K562 (cell line): ENCODE data around the gene ATF4. TPM values are rescaled to one million over a fixed set of nuclear protein-coding genes. Genes with fewer than 3 reads are reported as not detected.

Source experiments
- ATAC-seq: fragments of 200-7000 bp; cut with Tn5 transposase; 3 replicates; pipeline ENCODE4 v1.9.1; 2020; ENCODE audit warnings: moderate library complexity
- BruUV-seq: library from RNA; stranded (reverse); fragments of 400-500 nt; replicated peaks from 2 replicates; lab custom pipeline; 2021; lab: Mats Ljungman, UMichigan
- CTCF ChIA-PET: fragments of 300-600 bp; formaldehyde crosslinking; extraction: SDS; loops from one replicate; lab custom pipeline; 2021; ENCODE audit warnings: low intra/inter-chr PET ratio; lab: Yijun Ruan, JAX
- POLR2A ChIA-PET: fragments of 300-600, 350-650 bp; sonication (Branson Sonifier 250); formaldehyde crosslinking; extraction: SDS; loops from one replicate; lab custom pipeline; 2021; ENCODE audit warnings: antibody characterized with exemption, inconsistent platforms; lab: Yijun Ruan, JAX
- DNase-seq, 4 experiments: peaks; one replicate each; pipeline versions ENCODE4 v3.0.0 to v3.0.0-alpha.2; 2011 to 2018; ENCODE audit warnings: low spot score in 3 of 4, mixed read lengths in 3 of 4; ENCODE audit errors: extremely low read depth in 1 of 4
- FAIRE-seq: peaks from 2 replicates; lab custom pipeline; 2011; peaks lifted over from hg19 to GRCh38; lab: Jason Lieb, UNC
- H2AFZ ChIP-seq: 2 replicates; pipeline ENCODE4 v1.6.0; 2011; ENCODE audit warnings: low read depth, low read length, control low read depth, inconsistent platforms
- H3K27ac ChIP-seq: fragments of 200-600 bp; 3 replicates; pipeline ENCODE4 v1.8.0; 2011; ENCODE audit warnings: low read depth, mild to moderate bottlenecking, control low read depth, inconsistent platforms, low read length, moderate library complexity, mixed read lengths; ENCODE audit errors: extremely low read depth
- H3K27me3 ChIP-seq, 2 experiments: fragments of 300-600 bp in 1 of 2; 2 replicates in 1 of 2; 3 replicates in 1 of 2; pipeline versions ENCODE4 v1.6.0 to v1.8.0; 2011; ENCODE audit warnings: inconsistent platforms in 2 of 2, low read length in 2 of 2, mild to moderate bottlenecking in 1 of 2, mixed read lengths in 1 of 2, moderate library complexity in 1 of 2; ENCODE audit not compliant: control insufficient read depth in 2 of 2, insufficient read depth in 2 of 2
- H3K36me3 ChIP-seq: fragments of 300-600 bp; 3 replicates; pipeline ENCODE4 v1.8.0; 2011; ENCODE audit warnings: mild to moderate bottlenecking, low read length, inconsistent platforms; ENCODE audit not compliant: control insufficient read depth, insufficient read depth
- H3K4me1 ChIP-seq, 2 experiments: fragments of 200-600 bp in 1 of 2; replicated peaks in 1 of 2; 2 replicates in 1 of 2; 3 replicates in 1 of 2; pipeline versions ENCODE4 v1.5.1 to v1.8.0; 2011; ENCODE audit warnings: inconsistent platforms in 2 of 2, low read length in 2 of 2, mild to moderate bottlenecking in 1 of 2, mixed read lengths in 1 of 2, moderate library complexity in 1 of 2; ENCODE audit not compliant: control insufficient read depth in 2 of 2, insufficient read depth in 2 of 2
- H3K4me2 ChIP-seq: 2 replicates; pipeline ENCODE4 v1.6.1; 2011; ENCODE audit warnings: low read length, control low read depth, inconsistent platforms, mixed read lengths; ENCODE audit not compliant: insufficient read depth
- H3K4me3 ChIP-seq: fragments of 200-600 bp; sonication (generic), shearing (Covaris generic); 2 replicates; pipeline ENCODE4 v1.5.1; 2016; ENCODE audit warnings: control low read depth, inconsistent platforms
- H3K79me2 ChIP-seq: fragments of 200-600 bp; 3 replicates; pipeline ENCODE4 v1.8.0; 2011; ENCODE audit warnings: low read length, inconsistent platforms; ENCODE audit not compliant: control insufficient read depth, insufficient read depth
- H3K9ac ChIP-seq, 2 experiments: 2 replicates each; pipeline versions ENCODE4 v1.6.0 to v1.6.1; 2011; ENCODE audit warnings: low read depth in 2 of 2, low read length in 2 of 2, control low read depth in 1 of 2, inconsistent platforms in 1 of 2, mild to moderate bottlenecking in 1 of 2, mixed read lengths in 1 of 2; ENCODE audit not compliant: insufficient read depth in 1 of 2
- H3K9me1 ChIP-seq: one replicate; pipeline ENCODE4 v1.6.0; 2011; ENCODE audit warnings: inconsistent platforms, mild to moderate bottlenecking, low read length, moderate library complexity; ENCODE audit not compliant: control insufficient read depth, insufficient read depth
- H3K9me3 ChIP-seq: replicated peaks from 2 replicates; pipeline ENCODE4 v1.5.1; 2011; ENCODE audit warnings: low read depth, low read length, inconsistent platforms; ENCODE audit not compliant: control insufficient read depth, insufficient read depth
- H4K20me1 ChIP-seq: replicated peaks from 2 replicates; pipeline ENCODE4 v1.6.1; 2011; ENCODE audit warnings: low read length, inconsistent platforms, mixed read lengths; ENCODE audit not compliant: control insufficient read depth, insufficient read depth
- CEBPG ChIP-seq, 3 experiments: fragments of 200-800 bp in 1 of 3; sonication (Bioruptor generic) in 1 of 3; sonication (generic) in 1 of 3; formaldehyde crosslinking in 1 of 3; IDR thresholded peaks in 2 of 3; conservative IDR thresholded peaks in 1 of 3; 2 replicates each; pipeline versions ENCODE4 v1.6.1 to v1.8.0; 2016 to 2022; ENCODE audit warnings: missing compliant biosample characterization in 2 of 3, missing genetic modification characterization in 2 of 3, mild to moderate bottlenecking in 1 of 3, missing genetic modification reagents in 1 of 3
- CHD1 ChIP-seq: fragments of 200-600 bp; sonication (generic); IDR thresholded peaks from one replicate; pipeline ENCODE4 v1.6.1; 2012; ENCODE audit warnings: mild to moderate bottlenecking, moderate library complexity, low read length, inconsistent platforms
- HDAC8 ChIP-seq: fragments of 450-650 bp; IDR thresholded peaks from 2 replicates; pipeline ENCODE4 v1.6.1; 2016; ENCODE audit warnings: mild to moderate bottlenecking, missing genetic modification characterization, moderate library complexity, missing compliant biosample characterization
- HNRNPLL ChIP-seq: fragments of 200-400 bp; formaldehyde crosslinking; IDR thresholded peaks from 2 replicates; pipeline ENCODE4 v1.6.1; 2017; ENCODE audit warnings: low read length, low read depth, mild to moderate bottlenecking; ENCODE audit not compliant: poor library complexity, severe bottlenecking
- MIER1 ChIP-seq: fragments of 450-650 bp; IDR thresholded peaks from 2 replicates; pipeline ENCODE4 v1.6.1; 2016; ENCODE audit warnings: antibody characterized with exemption, mild to moderate bottlenecking, low read depth
- PRMT5 ChIP-seq: sonication (generic); formaldehyde crosslinking; IDR thresholded peaks from 2 replicates; pipeline ENCODE4 v1.5.0; 2020; ENCODE audit warnings: missing genetic modification reagents
- SAP30 ChIP-seq: fragments of 200-600 bp; sonication (generic); IDR thresholded peaks from 2 replicates; pipeline ENCODE4 v1.6.1; 2012; ENCODE audit warnings: borderline replicate concordance, low read depth, mild to moderate bottlenecking, moderate library complexity, low read length, control low read depth, inconsistent platforms; ENCODE audit not compliant: insufficient read depth, poor library complexity, severe bottlenecking
- SP1 ChIP-seq: sonication (generic); formaldehyde crosslinking; IDR thresholded peaks from 2 replicates; pipeline ENCODE4 v1.8.1; 2022; ENCODE audit warnings: mild to moderate bottlenecking, missing genetic modification reagents
- WHSC1 ChIP-seq: IDR thresholded peaks from one replicate; pipeline ENCODE4 v1.6.1; 2012; ENCODE audit warnings: low read length, control low read depth, inconsistent platforms
- WGBS: fragments of 100-300 bp; shearing (Covaris generic); methylation state at CpG from one replicate; pipeline ENCODE4 v1.1.6; 2016; ENCODE audit warnings: low coverage, mixed read lengths; ENCODE audit not compliant: insufficient coverage; ENCODE audit errors: missing lambda C conversion rate; 5-methylcytosine and 5-hydroxymethylcytosine counted together
- in situ Hi-C: fragments of 300-500 bp; cut with MboI; formaldehyde crosslinking; loops from 4 replicates; pipeline ENCODE4 v1.15.0; 2018; ENCODE audit warnings: inconsistent platforms, mixed read lengths
- intact Hi-C: fragments of 100-400 bp; cut with micrococcal nuclease; formaldehyde crosslinking; loops from 2 replicates; pipeline ENCODE4 v1.14.2; 2022
- polyA plus RNA-seq, 8 experiments: library from polyadenylated mRNA; depleted of rRNA in 4 of 8; stranded (reverse) in 5 of 8; unstranded in 3 of 8; fragments of >200 nt; fragmentation: Nextera tagmentation in 2 of 8; fragmentation: Illumina TruSeq in 1 of 8; extraction: Ambion mirVana in 2 of 8; extraction: Trizol in 1 of 8; gene quantifications; 2 replicates each; pipeline versions ENCODE4 v1.2.1 to v1.2.3, GENCODE V29; 2011 to 2014; ENCODE audit warnings: inconsistent platforms in 1 of 8, missing spikeins in 1 of 8
- total RNA-seq, 7 experiments: library from RNA; depleted of rRNA in 6 of 7; stranded (reverse); fragments of >200 nt in 6 of 7; fragmentation: Illumina TruSeq in 2 of 7; extraction: Trizol in 2 of 7; gene quantifications; 2 replicates each; pipeline versions ENCODE4 v1.2.1 to v1.2.3, GENCODE V29; 2011 to 2021; ENCODE audit warnings: low replicate concordance in 1 of 7
- TF ChIP-seq, protein P1 (sequence below), 2 experiments: fragments of 450-650 bp in 1 of 2; sonication (generic) in 1 of 2; formaldehyde crosslinking in 1 of 2; IDR thresholded peaks in 1 of 2; conservative IDR thresholded peaks in 1 of 2; 2 replicates each; pipeline versions ENCODE4 v1.6.1 to v1.8.1; 2016 to 2023; ENCODE audit warnings: mild to moderate bottlenecking in 2 of 2, moderate library complexity in 2 of 2, inconsistent platforms in 1 of 2, missing genetic modification reagents in 1 of 2
- TF ChIP-seq, protein P2 (sequence below): fragments of 250-450 bp; sonication (Bioruptor Pico); IDR thresholded peaks from 2 replicates; pipeline ENCODE4 v1.5.0; 2021
- TF ChIP-seq, protein P3 (sequence below): fragments of 450-650 bp; formaldehyde crosslinking; IDR thresholded peaks from 2 replicates; pipeline ENCODE4 v1.4.0; 2022; ENCODE audit warnings: mild to moderate bottlenecking, moderate library complexity

ATF4 gene
- total and polyA plus RNA-seq, 9 of the 15 experiments (the other 6 are each of a cell fraction or from before 2014, with no cell fraction given): 93.1 to 723 (median 355) TPM

DNA sequence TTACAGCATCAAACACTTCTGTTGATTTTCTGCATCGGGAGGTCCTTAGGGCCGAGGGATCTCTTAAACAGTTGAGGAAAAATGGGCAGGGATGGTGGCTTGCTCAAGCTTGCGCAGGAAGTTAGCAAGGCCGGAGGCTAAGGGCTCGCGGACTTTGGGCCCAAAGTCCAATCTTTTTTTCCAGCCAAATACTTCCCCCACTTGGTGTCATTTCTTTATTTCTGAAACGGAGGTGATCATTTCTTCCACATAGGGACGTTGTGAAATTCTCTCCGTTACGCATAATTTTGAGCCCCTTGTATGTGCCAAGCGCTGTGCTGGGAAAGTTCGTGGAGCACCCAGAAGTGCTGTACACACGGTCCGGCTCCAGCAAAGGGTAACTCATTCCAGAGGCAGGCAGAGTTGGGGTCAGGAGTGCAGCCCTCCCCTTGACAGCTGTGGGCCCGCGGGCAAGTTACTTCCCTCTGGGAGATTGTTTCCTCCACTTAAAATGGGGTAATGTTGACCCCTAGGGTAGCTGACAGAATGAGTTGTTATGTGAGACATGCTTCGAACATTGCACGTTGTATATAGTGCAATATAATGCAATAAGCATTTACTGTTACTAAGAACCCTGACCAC, 17.5 kb upstream of the ATF4 start:
- peak overlapping the region; percentile 95 for H3K4me2 ChIP-seq
- 1% methylated on average over 18 of the region's 18 CpGs for WGBS
- H4K20me1 ChIP-seq: no peaks in the 10 kb centered on the region; the same call in 1 of the 2 replicates
- peaks cover 2% of the 10 kb centered on the region for H3K9me1 ChIP-seq
- ATAC-seq (no peak; the same call in 1 of the 3 replicates), FAIRE-seq (no peak), DNase-seq (no peak)
- no peaks in the 10 kb centered on the region for H3K9me3 ChIP-seq
- H3K4me3 ChIP-seq: peak overlapping the region; percentile 96
- H3K27me3 ChIP-seq: no peaks in the 10 kb centered on the region
- ChIA-PET POLR2A (interaction anchor here (0.6 to 8.6 kb wide), 3 partner anchors 14 to 28 kb away, joined by 3 to 106 read pairs (median 15); partner anchors contain the start of gene ATF4), CTCF (no interaction called here)
- H3K79me2 ChIP-seq: peaks cover 52% of the 10 kb centered on the region
- peak overlapping the region; percentile 84 for H3K27ac ChIP-seq
- H2AFZ ChIP-seq: no peak overlapping the region; the same call in 1 of the 2 replicates
- BruUV-seq: TSS peak; percentile 55
- TF ChIP-seq, protein P1, sequence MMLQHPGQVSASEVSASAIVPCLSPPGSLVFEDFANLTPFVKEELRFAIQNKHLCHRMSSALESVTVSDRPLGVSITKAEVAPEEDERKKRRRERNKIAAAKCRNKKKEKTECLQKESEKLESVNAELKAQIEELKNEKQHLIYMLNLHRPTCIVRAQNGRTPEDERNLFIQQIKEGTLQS (IDR thresholded peaks at IDR 0.05): no peak
- TF ChIP-seq, protein P1 (CRISPR knock-in tag; conservative IDR thresholded peaks at IDR 0.05): no peak
- TF ChIP-seq MIER1 (no peak), CEBPG (CRISPR knock-in tag; IDR thresholded peaks at IDR 0.05) (peak; percentile 70), CEBPG (tag; conservative IDR thresholded peaks at IDR 0.05 in 1 of 2, IDR thresholded peaks at IDR 0.05 in 1 of 2) (0 out of 4 replicates have a peak, but pooled peaks of 1 of the 2 experiments have one; percentile 17), CHD1 (peak; percentile 32), WHSC1 (peak; percentile 45), SP1 (CRISPR knock-in tag) (no peak), SAP30 (peak; percentile 50), HDAC8 (tag) (no peak), PRMT5 (CRISPR knock-in tag) (no peak), HNRNPLL (no peak)
- TF ChIP-seq, protein P2, sequence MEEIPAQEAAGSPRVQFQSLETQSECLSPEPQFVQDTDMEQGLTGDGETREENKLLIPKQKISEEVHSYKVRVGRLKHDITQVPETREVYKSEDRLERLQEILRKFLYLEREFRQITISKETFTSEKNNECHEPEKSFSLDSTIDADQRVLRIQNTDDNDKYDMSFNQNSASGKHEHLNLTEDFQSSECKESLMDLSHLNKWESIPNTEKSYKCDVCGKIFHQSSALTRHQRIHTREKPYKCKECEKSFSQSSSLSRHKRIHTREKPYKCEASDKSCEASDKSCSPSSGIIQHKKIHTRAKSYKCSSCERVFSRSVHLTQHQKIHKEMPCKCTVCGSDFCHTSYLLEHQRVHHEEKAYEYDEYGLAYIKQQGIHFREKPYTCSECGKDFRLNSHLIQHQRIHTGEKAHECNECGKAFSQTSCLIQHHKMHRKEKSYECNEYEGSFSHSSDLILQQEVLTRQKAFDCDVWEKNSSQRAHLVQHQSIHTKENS (CRISPR knock-in tag): no peak
- TF ChIP-seq, protein P3, sequence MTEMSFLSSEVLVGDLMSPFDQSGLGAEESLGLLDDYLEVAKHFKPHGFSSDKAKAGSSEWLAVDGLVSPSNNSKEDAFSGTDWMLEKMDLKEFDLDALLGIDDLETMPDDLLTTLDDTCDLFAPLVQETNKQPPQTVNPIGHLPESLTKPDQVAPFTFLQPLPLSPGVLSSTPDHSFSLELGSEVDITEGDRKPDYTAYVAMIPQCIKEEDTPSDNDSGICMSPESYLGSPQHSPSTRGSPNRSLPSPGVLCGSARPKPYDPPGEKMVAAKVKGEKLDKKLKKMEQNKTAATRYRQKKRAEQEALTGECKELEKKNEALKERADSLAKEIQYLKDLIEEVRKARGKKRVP (CRISPR knock-in tag): no peak
- peaks cover 22 to 30% of the 10 kb centered on the region in 2 experiments for H3K4me1 ChIP-seq
- in situ Hi-C loops (loop anchor here (10.0 kb wide), 1 partner anchor 328 kb away; no protein-coding TSS in a partner anchor), intact Hi-C loops (no loop called here)
- H3K36me3 ChIP-seq: peaks cover 52% of the 10 kb centered on the region
- peak overlapping the region; percentile 95 to 96 for H3K9ac ChIP-seq
